Urinary bladder (tissue), 4 donors: ENCODE results near the gene ABCF3. TPM values are rescaled to one million over a fixed set of nuclear protein-coding genes. Genes with fewer than 3 reads are reported as not detected.

Source experiments
- DNase-seq: peaks from one replicate; pipeline ENCODE4 v3.0.0-alpha.2; 2015; ENCODE audit errors: extremely low spot score
- H3K27ac ChIP-seq: one replicate; pipeline ENCODE4 v1.5.1; 2013; ENCODE audit warnings: low read depth, mild to moderate bottlenecking, moderate library complexity
- H3K36me3 ChIP-seq: one replicate; pipeline ENCODE4 v1.6.1; 2013; ENCODE audit warnings: mild to moderate bottlenecking, moderate library complexity; ENCODE audit not compliant: insufficient read depth
- H3K4me1 ChIP-seq: one replicate; pipeline ENCODE4 v1.6.1; 2013; ENCODE audit warnings: mild to moderate bottlenecking, moderate library complexity; ENCODE audit not compliant: insufficient read depth
- H3K4me3 ChIP-seq: one replicate; pipeline ENCODE4 v1.5.1; 2013; ENCODE audit warnings: low read depth, low read length
- whole genome bisulfite sequencing: extraction: QIAGEN DNeasy Blood & Tissue Kit; methylation state at CpG from one replicate; pipeline ENCODE4 v1.1.7; 2013; 5-methylcytosine and 5-hydroxymethylcytosine counted together
- polyA plus RNA-seq: library from polyadenylated mRNA; stranded (reverse); fragments of 200-250 nt; gene quantifications from one replicate; pipeline ENCODE4 v1.2.3, GENCODE V29; 2013
- total RNA-seq: library from RNA; depleted of rRNA; stranded (reverse); fragments of >200 nt; gene quantifications from one replicate; pipeline ENCODE4 v1.2.3, GENCODE V29; 2014
- donor health status: healthy with polysubstance abuse.
- donor health status: healthy.

ABCF3 gene
- total and polyA plus RNA-seq, 2 donors = 27.4 to 38.8 TPM

GRCh38 chr3:184236033-184236410, 50.0 kb downstream of the ABCF3 start:
- Histone ChIP-seq H3K4me1 (no peaks in the 10 kb centered on the region), H3K4me3 (no peak overlapping the region), H3K36me3 (no peaks in the 10 kb centered on the region), H3K27ac (no peak overlapping the region)
- 43% methylated on average over 14 of the region's 14 CpGs for WGBS
- DNase-seq = no peak

GRCh38 chr3:184236636-184237035, 50.6 kb downstream of the ABCF3 start:
- Histone ChIP-seq H3K27ac (no peak overlapping the region), H3K36me3 (no peaks in the 10 kb centered on the region), H3K4me3 (no peak overlapping the region), H3K4me1 (no peaks in the 10 kb centered on the region)
- DNase-seq = no peak
- WGBS = 78% methylated on average over 3 of the region's 3 CpGs

- Histone ChIP-seq H3K36me3 (no peaks in the 10 kb centered on the region), H3K27ac (no peak overlapping the region), H3K4me1 (no peaks in the 10 kb centered on the region), H3K4me3 (no peak overlapping the region)
- no peak for DNase-seq
- 71% methylated on average over 7 of the region's 7 CpGs for WGBS
These were observed 51.2 kb downstream of the ABCF3 start for GRCh38 chr3:184237211-184237610.

GRCh38 chr3:184237807-184238206, 51.8 kb downstream of the ABCF3 start:
- 21% methylated on average over 1 of the region's 1 CpG for WGBS
- Histone ChIP-seq H3K27ac (no peak overlapping the region), H3K36me3 (no peaks in the 10 kb centered on the region), H3K4me1 (no peaks in the 10 kb centered on the region), H3K4me3 (no peak overlapping the region)
- DNase-seq = no peak

GRCh38 chr3:184238246-184238818, 52.3 kb downstream of the ABCF3 start:
- no peak overlapping the region for H3K27ac ChIP-seq
- H3K4me1 ChIP-seq = no peaks in the 10 kb centered on the region
- no peak for DNase-seq
- H3K4me3 ChIP-seq = no peak overlapping the region
- WGBS = 76% methylated on average over 13 of the region's 13 CpGs
- no peaks in the 10 kb centered on the region for H3K36me3 ChIP-seq

GRCh38 chr3:184239221-184239620, 53.2 kb downstream of the ABCF3 start:
- H3K4me3 ChIP-seq = no peak overlapping the region
- no peaks in the 10 kb centered on the region for H3K4me1 ChIP-seq
- H3K36me3 ChIP-seq = no peaks in the 10 kb centered on the region
- no peak overlapping the region for H3K27ac ChIP-seq
- 94% methylated on average over 8 of the region's 8 CpGs for WGBS
- DNase-seq = no peak

GRCh38 chr3:184239708-184240107, 53.7 kb downstream of the ABCF3 start:
- H3K4me1 ChIP-seq = no peaks in the 10 kb centered on the region
- 78% methylated on average over 7 of the region's 7 CpGs for WGBS
- H3K27ac ChIP-seq = no peak overlapping the region
- H3K4me3 ChIP-seq = no peak overlapping the region
- no peak for DNase-seq
- H3K36me3 ChIP-seq = peaks cover 3% of the 10 kb centered on the region

GRCh38 chr3:184240384-184241140, 54.6 kb downstream of the ABCF3 start:
- 75% methylated on average over 4 of the region's 4 CpGs for WGBS
- Histone ChIP-seq H3K27ac (no peak overlapping the region), H3K4me3 (no peak overlapping the region), H3K36me3 (peaks cover 3% of the 10 kb centered on the region), H3K4me1 (no peaks in the 10 kb centered on the region)
- no peak for DNase-seq

- peaks cover 3% of the 10 kb centered on the region for H3K36me3 ChIP-seq
- no peak for DNase-seq
- no peak overlapping the region for H3K27ac ChIP-seq
- no peaks in the 10 kb centered on the region for H3K4me1 ChIP-seq
- H3K4me3 ChIP-seq = no peak overlapping the region
- WGBS = 26% methylated on average over 17 of the region's 17 CpGs
These were observed 55.1 kb downstream of the ABCF3 start for GRCh38 chr3:184241141-184241446.

GRCh38 chr3:184241447-184242296, 55.7 kb downstream of the ABCF3 start:
- H3K4me1 ChIP-seq = no peaks in the 10 kb centered on the region
- H3K27ac ChIP-seq = no peak overlapping the region
- no peak overlapping the region for H3K4me3 ChIP-seq
- DNase-seq = no peak
- H3K36me3 ChIP-seq = peaks cover 3% of the 10 kb centered on the region
- WGBS = 20% methylated on average over 46 of the region's 46 CpGs

GRCh38 chr3:184242297-184242685, 56.3 kb downstream of the ABCF3 start:
- Histone ChIP-seq H3K36me3 (peaks cover 3% of the 10 kb centered on the region), H3K27ac (no peak overlapping the region), H3K4me1 (no peaks in the 10 kb centered on the region), H3K4me3 (no peak overlapping the region)
- WGBS = 82% methylated on average over 5 of the region's 5 CpGs
- no peak for DNase-seq
